ENCODE data around the gene UBA6. TPM values are rescaled to one million over a fixed set of nuclear protein-coding genes. Genes with fewer than 3 reads are reported as not detected.
"Not testable (repeated sequence)": the region's sequence is repeated elsewhere in the genome, so short reads cannot be mapped to it uniquely, and the experiment has no call there.

UBA6 gene
- total RNA-seq, result 10 to 100 TPM; 64.8 to 65.2 TPM

GRCh38 chr4:67700738-67701516 lies at the start of gene UBA6:
UBA6 (minus strand) TSS chr4:67701155; CDS start chr4:67701119, 36 bp downstream.
- Mint-ChIP-seq H3K4me1 (peaks cover 53% of the 10 kb centered on the region), H3K27ac (peak within 1 kb of the TSS; percentile 98), H3K9me3 (peaks cover 11% of the 10 kb centered on the region), H3K4me3 (peak within 1 kb of the TSS; percentile 98), H3K27me3 (no peaks in the 10 kb centered on the region), H3K36me3 (peaks cover 38% of the 10 kb centered on the region)
- ATAC-seq (ENCODE audit: low read depth), result peak; percentile 95
- POLR2A ChIA-PET, result interaction anchor here (0.7 to 2.5 kb wide), 9 partner anchors 9 to 157 kb away, joined by 3 to 16 read pairs (median 4); partner anchors contain the start of gene CENPC
- peak; percentile 95 for DNase-seq

DNA sequence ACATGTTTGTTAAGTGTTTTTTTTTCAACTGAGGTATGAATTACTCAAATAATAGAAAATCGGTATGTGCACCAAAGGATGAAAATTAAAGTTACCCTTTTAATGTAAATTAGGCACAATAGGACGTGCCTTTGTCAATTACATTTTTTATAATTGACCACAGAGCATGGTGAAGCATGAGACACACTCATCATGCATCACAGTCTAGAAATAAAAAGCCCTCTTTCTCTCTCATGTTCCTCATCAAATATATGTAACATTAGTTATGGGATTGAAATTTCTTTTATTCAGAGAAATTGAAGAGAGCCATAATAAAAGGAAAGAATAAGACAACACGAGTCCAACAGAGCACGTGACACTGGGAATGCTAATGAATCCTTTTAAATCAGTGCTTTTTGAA lies 49.7 kb upstream of the UBA6 start:
- ATAC-seq (ENCODE audit: low read depth) (no peak), DNase-seq (no peak)
- Mint-ChIP-seq H3K27me3 (no peaks in the 10 kb centered on the region), H3K36me3 (peaks cover 1% of the 10 kb centered on the region), H3K4me1 (no peaks in the 10 kb centered on the region), H3K4me3 (no peak overlapping the region), H3K27ac (no peak overlapping the region), H3K9me3 (no peaks in the 10 kb centered on the region)
- POLR2A ChIA-PET, result no interaction called here

DNA sequence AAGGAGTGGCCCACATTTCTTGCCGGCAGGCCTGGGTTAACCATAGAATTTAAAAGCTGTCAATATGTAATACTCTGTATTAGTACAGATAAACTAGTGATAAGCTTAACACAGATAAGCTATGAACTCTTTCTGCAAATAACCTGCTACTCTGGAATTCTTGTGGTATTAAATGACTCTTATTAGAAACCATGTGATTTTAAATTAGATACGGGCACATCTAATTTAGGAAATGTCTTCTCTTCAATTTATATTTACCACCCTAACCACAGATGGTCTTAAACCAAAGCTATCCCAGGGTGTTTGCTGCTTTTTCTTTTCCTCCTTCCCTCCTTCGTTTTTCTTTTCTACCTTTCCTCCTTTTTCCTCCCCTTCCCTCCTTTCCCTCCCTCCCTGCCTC lies 48.3 kb upstream of the UBA6 start:
- no peak overlapping the region for H3K27ac Mint-ChIP-seq

GRCh38 chr4:67746797-67747495 lies 46.0 kb upstream of the UBA6 start:
- Mint-ChIP-seq H3K27me3 (peaks cover 2% of the 10 kb centered on the region), H3K36me3 (peaks cover 3% of the 10 kb centered on the region), H3K4me1 (no peaks in the 10 kb centered on the region), H3K27ac (no peak overlapping the region), H3K9me3 (no peaks in the 10 kb centered on the region), H3K4me3 (no peak overlapping the region)
- POLR2A ChIA-PET, result interaction anchor here (1.0 kb wide), 1 partner anchor 20 kb away, joined by 3 read pairs; no protein-coding TSS in a partner anchor
- DNase-seq (no peak), ATAC-seq (ENCODE audit: low read depth) (no peak)

More for the DNA sequence above, 48.3 kb upstream of the UBA6 start:
- ATAC-seq (ENCODE audit: low read depth) (no peak), DNase-seq (no peak)
- POLR2A ChIA-PET, result no interaction called here
- no peaks in the 10 kb centered on the region for H3K9me3 Mint-ChIP-seq
- no peak overlapping the region for H3K4me3 Mint-ChIP-seq
- no peaks in the 10 kb centered on the region for H3K4me1 Mint-ChIP-seq
- peaks cover 1% of the 10 kb centered on the region for H3K36me3 Mint-ChIP-seq
- H3K27me3 Mint-ChIP-seq, result peaks cover 2% of the 10 kb centered on the region

- Mint-ChIP-seq H3K36me3 (peaks cover 6% of the 10 kb centered on the region), H3K27me3 (peaks cover 2% of the 10 kb centered on the region), H3K4me3 (no peak overlapping the region), H3K27ac (no peak overlapping the region), H3K9me3 (no peaks in the 10 kb centered on the region), H3K4me1 (no peaks in the 10 kb centered on the region)
- ATAC-seq (ENCODE audit: low read depth) (no peak), DNase-seq (no peak)
- POLR2A ChIA-PET, result interaction anchor here (1.7 kb wide), 1 partner anchor 44 kb away, joined by 4 read pairs; the partner anchor contains the start of gene UBA6
These were observed 43.8 kb upstream of the UBA6 start for GRCh38 chr4:67744561-67745283.

DNA sequence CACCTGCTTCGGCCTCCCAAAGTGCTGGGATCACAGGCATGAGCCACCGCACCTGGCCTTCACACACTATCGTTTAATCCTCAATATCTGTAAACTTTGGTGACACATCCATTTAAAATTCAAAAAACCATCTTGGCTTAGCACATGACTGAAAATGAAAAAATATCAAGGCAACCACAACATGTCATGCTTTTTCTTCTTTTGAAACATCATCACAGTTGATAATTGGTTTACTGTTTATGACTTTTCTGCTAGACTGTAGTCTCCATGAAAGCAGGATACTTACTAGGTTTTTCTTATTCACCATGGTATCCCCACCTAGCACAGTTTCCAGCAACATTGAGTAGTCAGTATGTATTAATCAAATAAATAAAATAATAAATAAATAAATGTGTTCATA lies 42.2 kb upstream of the UBA6 start:
- H3K36me3 Mint-ChIP-seq, result peaks cover 6% of the 10 kb centered on the region
- no peak for ATAC-seq (ENCODE audit: low read depth)
- H3K4me1 Mint-ChIP-seq, result no peaks in the 10 kb centered on the region
- peaks cover 2% of the 10 kb centered on the region for H3K27me3 Mint-ChIP-seq
- H3K9me3 Mint-ChIP-seq, result no peaks in the 10 kb centered on the region
- no peak overlapping the region for H3K27ac Mint-ChIP-seq
- DNase-seq, result no peak
- no peak overlapping the region for H3K4me3 Mint-ChIP-seq
- POLR2A ChIA-PET, result no interaction called here

DNA sequence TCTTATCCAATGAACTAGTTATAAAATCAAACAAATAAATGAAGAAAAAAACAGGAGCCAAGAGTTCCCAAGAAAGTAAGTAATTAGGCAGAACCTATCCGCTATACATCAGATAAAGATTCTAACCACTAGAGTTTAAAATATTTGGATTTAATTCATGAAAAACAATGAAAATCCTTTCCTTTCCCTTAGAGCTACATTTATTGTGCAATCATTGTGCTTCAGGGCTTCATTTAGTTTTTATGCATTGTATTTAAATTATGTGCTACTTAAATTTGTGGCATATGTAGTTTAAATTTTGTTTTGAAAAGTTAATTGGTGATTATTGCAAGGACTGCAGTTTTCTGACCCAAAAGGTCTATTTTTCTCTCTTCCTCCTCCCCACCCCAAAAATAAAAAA lies 35.3 kb upstream of the UBA6 start:
- Mint-ChIP-seq H3K4me3 (no peak overlapping the region), H3K27me3 (no peaks in the 10 kb centered on the region), H3K36me3 (peaks cover 8% of the 10 kb centered on the region), H3K4me1 (no peaks in the 10 kb centered on the region), H3K9me3 (peaks cover 2% of the 10 kb centered on the region), H3K27ac (no peak overlapping the region)
- DNase-seq (no peak), ATAC-seq (ENCODE audit: low read depth) (no peak)
- POLR2A ChIA-PET, result no interaction called here

DNA sequence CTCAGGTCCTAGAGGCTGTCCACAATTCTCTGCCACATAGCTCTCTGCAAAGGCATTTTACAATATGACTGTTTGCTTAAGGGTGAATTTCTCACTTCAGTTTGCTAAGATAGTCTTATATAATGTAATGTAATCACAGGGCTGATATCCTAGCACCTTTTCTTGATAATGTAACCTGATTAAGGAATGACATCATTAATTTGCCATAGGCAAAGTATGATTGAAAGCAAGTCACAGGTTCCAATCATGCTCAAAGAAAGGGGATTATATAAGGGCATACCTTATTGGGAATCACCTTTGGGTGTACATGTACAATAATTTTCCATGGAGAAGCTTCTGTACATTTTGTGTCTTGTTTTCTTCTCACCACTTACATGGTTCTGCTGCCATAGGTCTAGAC lies 34.4 kb upstream of the UBA6 start:
- ATAC-seq (ENCODE audit: low read depth), result no peak
- H3K4me3 Mint-ChIP-seq, result no peak overlapping the region
- H3K27me3 Mint-ChIP-seq, result no peaks in the 10 kb centered on the region
- POLR2A ChIA-PET, result no interaction called here
- H3K27ac Mint-ChIP-seq, result no peak overlapping the region
- H3K4me1 Mint-ChIP-seq, result no peaks in the 10 kb centered on the region
- no peak for DNase-seq
- peaks cover 15% of the 10 kb centered on the region for H3K36me3 Mint-ChIP-seq
- peaks cover 4% of the 10 kb centered on the region for H3K9me3 Mint-ChIP-seq

DNA sequence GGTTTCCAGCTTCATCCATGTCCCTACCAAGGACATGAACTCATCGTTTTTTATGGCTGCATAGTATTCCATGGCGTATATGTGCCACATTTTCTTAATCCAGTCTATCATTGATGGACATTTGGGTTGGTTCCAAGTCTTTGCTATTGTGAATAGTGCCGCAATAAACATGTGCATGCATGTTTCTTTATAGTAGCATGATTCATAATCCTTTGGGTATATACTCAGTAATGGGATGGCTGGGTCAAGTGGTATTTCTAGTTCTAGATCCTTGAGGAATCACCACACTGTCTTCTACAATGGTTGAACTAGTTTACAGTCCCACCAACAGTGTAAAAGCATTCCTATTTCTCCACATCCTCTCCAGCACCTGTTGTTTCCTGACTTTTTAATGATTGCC lies 29.6 kb upstream of the UBA6 start:
- POLR2A ChIA-PET; H3K27me3 Mint-ChIP-seq; H3K27ac Mint-ChIP-seq; H3K4me3 Mint-ChIP-seq; H3K4me1 Mint-ChIP-seq; H3K9me3 Mint-ChIP-seq; ATAC-seq (ENCODE audit: low read depth); DNase-seq: not testable (repeated sequence)
- H3K36me3 Mint-ChIP-seq, result peaks cover 31% of the 10 kb centered on the region

DNA sequence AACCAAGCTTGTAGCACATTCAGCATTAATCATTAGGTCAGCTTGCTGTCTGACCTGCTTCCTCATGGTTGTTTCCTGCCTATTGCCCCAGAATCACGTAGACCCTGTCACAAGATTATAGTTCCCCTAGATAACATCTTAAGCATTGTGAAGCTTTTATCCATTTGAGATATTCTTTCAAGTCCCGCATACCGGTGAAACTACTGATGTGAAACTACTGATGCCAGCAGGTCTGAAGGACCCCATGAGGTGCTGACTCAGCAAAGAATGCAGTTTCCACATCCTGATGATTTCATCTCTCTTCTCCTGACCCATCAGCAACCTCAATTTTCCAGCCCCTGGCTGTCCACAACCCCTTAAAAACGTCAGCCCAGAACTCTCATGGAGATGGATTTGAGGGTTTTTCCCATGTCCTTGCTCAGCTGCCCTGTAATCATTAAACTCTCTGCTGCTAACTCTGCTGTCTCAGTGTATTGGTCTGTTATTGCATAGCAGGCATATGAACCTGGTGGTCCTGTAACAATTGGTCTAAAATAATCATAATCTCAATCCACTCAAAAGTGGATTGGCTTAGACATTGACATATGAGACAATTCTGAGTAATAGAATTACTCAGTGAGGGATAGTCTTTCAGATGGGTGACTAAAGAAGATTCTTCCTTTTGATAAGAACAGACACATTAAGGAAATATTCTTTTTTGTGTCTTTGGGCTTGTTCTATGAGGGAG lies 26.3 kb upstream of the UBA6 start:
- POLR2A ChIA-PET, result no interaction called here

DNA sequence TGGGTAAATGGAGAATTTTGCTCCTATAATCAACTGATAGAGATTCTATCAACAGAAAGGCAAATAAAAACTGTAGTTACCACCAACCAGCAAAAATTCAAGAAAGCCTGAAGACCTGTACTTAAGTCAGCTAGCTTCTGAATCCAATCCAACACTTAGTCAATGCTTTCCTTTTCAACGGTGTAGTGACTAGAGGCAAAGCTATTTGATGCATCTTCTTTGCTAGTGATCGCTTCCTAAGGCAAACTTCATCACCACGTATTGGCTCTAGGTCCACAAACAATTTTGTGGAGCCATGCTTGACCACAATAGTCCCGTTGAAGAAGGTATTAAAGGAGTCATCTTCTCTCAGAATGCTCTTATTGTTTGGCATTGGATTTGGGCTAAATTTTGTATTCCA lies 25.0 kb upstream of the UBA6 start:
- POLR2A ChIA-PET, result no interaction called here

More for the DNA sequence above, 26.3 kb upstream of the UBA6 start:
- no peaks in the 10 kb centered on the region for H3K27me3 Mint-ChIP-seq
- peaks cover 2% of the 10 kb centered on the region for H3K4me1 Mint-ChIP-seq
- H3K9me3 Mint-ChIP-seq, result peaks cover 7% of the 10 kb centered on the region
- peaks cover 30% of the 10 kb centered on the region for H3K36me3 Mint-ChIP-seq
- no peak overlapping the region for H3K4me3 Mint-ChIP-seq
- no peak overlapping the region for H3K27ac Mint-ChIP-seq
- no peak for DNase-seq
- ATAC-seq (ENCODE audit: low read depth), result no peak

DNA sequence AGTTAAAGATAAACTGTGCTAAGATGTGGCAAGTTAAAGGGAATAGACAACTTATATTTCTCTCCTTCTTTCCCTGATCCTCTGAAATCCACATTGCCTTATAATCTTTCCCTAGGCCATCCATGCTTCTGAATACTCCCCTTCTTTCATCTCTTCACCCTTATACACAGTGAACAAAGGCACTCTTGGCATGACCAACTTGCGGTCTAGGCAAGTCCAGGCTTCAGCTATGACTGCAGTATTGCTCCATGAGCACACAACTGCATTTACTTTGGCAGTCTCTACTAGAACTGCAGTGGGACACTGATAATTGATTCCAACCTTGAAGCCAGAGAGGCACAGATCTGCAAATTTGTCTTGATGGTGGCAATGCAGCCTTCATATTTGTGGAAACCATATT lies 24.2 kb upstream of the UBA6 start:
- no peak overlapping the region for H3K27ac Mint-ChIP-seq
- H3K9me3 Mint-ChIP-seq, result peaks cover 5% of the 10 kb centered on the region
- ATAC-seq (ENCODE audit: low read depth) (no peak), DNase-seq (no peak)
- no peaks in the 10 kb centered on the region for H3K27me3 Mint-ChIP-seq
- POLR2A ChIA-PET, result no interaction called here
- H3K36me3 Mint-ChIP-seq, result peaks cover 29% of the 10 kb centered on the region
- H3K4me3 Mint-ChIP-seq, result no peak overlapping the region
- peaks cover 4% of the 10 kb centered on the region for H3K4me1 Mint-ChIP-seq

More for the DNA sequence above, 25.0 kb upstream of the UBA6 start:
- Mint-ChIP-seq H3K36me3 (peaks cover 33% of the 10 kb centered on the region), H3K27ac (no peak overlapping the region), H3K9me3 (peaks cover 7% of the 10 kb centered on the region), H3K4me3 (no peak overlapping the region), H3K4me1 (peaks cover 4% of the 10 kb centered on the region), H3K27me3 (no peaks in the 10 kb centered on the region)
- DNase-seq (no peak), ATAC-seq (ENCODE audit: low read depth) (no peak)

- Mint-ChIP-seq H3K27ac (no peak overlapping the region), H3K4me3 (no peak overlapping the region), H3K27me3 (no peaks in the 10 kb centered on the region), H3K4me1 (peaks cover 4% of the 10 kb centered on the region), H3K36me3 (peaks cover 24% of the 10 kb centered on the region), H3K9me3 (peaks cover 5% of the 10 kb centered on the region)
- DNase-seq, result no peak
- ATAC-seq (ENCODE audit: low read depth), result no peak
- POLR2A ChIA-PET, result no interaction called here
These were observed 23.0 kb upstream of the UBA6 start for GRCh38 chr4:67723949-67724348.

Measured in activated naive CD8-positive, alpha-beta T cell treated with anti-CD3 and anti-CD28 coated beads, Interleukin-2, amount 10 ng/mL, durations not matched to agents 7 days and 5 days (primary cell).